Duodenal mucosa (tissue), 2 donors: Measurements from ENCODE around the gene CACNA1D.

Experiments
- H3K27ac ChIP-seq: one replicate; pipeline ENCODE4 v1.7.0; 2013; ENCODE audit warnings: low read depth, low read length
- H3K27me3 ChIP-seq, 2 donors: one replicate each; pipeline ENCODE4 v1.7.0; 2013; ENCODE audit warnings: low read length in 2 of 2, control low read depth in 1 of 2; ENCODE audit not compliant: insufficient read depth in 2 of 2, control insufficient read depth in 1 of 2
- H3K36me3 ChIP-seq, 2 donors: one replicate each; pipeline ENCODE4 v1.7.0; 2013; ENCODE audit warnings: low read length in 2 of 2, control low read depth in 1 of 2; ENCODE audit not compliant: insufficient read depth in 2 of 2, control insufficient read depth in 1 of 2
- H3K4me1 ChIP-seq, 2 donors: one replicate each; pipeline ENCODE4 v1.7.0; 2013; ENCODE audit warnings: low read length in 2 of 2, control low read depth in 1 of 2; ENCODE audit not compliant: insufficient read depth in 2 of 2, control insufficient read depth in 1 of 2
- H3K4me3 ChIP-seq, 2 donors: one replicate each; pipeline ENCODE4 v1.7.0; 2013; ENCODE audit warnings: low read length in 2 of 2, low read depth in 1 of 2
- H3K9ac ChIP-seq, 2 donors: one replicate each; pipeline ENCODE4 v1.7.0; 2013; ENCODE audit warnings: low read length in 2 of 2, low read depth in 1 of 2
- H3K9me3 ChIP-seq, 2 donors: one replicate each; pipeline ENCODE4 v1.7.0; 2013; ENCODE audit warnings: low read length in 2 of 2, control low read depth in 1 of 2; ENCODE audit not compliant: control insufficient read depth in 1 of 2

The CACNA1D gene

GRCh38 chr3:53642211-53642610, 147.8 kb downstream of the CACNA1D start:
- Histone ChIP-seq H3K27ac (no peak overlapping the region), H3K4me1 (no peaks in the 10 kb centered on the region), H3K9ac (no peak overlapping the region), H3K27me3 (no peaks in the 10 kb centered on the region), H3K9me3 (no peaks in the 10 kb centered on the region), H3K4me3 (no peak overlapping the region), H3K36me3 (no peaks in the 10 kb centered on the region)

- Histone ChIP-seq H3K4me1 (no peaks in the 10 kb centered on the region), H3K27me3 (no peaks in the 10 kb centered on the region), H3K4me3 (no peak overlapping the region), H3K27ac (no peak overlapping the region), H3K9me3 (no peaks in the 10 kb centered on the region), H3K9ac (no peak overlapping the region), H3K36me3 (no peaks in the 10 kb centered on the region)
Observed at GRCh38 chr3:53643757-53644156, 149.3 kb downstream of the CACNA1D start.

- Histone ChIP-seq H3K36me3 (no peaks in the 10 kb centered on the region), H3K27ac (no peak overlapping the region), H3K27me3 (no peaks in the 10 kb centered on the region), H3K9me3 (no peaks in the 10 kb centered on the region), H3K4me1 (no peaks in the 10 kb centered on the region), H3K4me3 (no peak overlapping the region), H3K9ac (no peak overlapping the region)
Observed at GRCh38 chr3:53645754-53646153, 151.3 kb downstream of the CACNA1D start.

- Histone ChIP-seq H3K4me1 (no peaks in the 10 kb centered on the region), H3K27ac (no peak overlapping the region), H3K4me3 (no peak overlapping the region), H3K9ac (no peak overlapping the region), H3K36me3 (no peaks in the 10 kb centered on the region), H3K9me3 (no peaks in the 10 kb centered on the region), H3K27me3 (no peaks in the 10 kb centered on the region)
Observed at GRCh38 chr3:53646723-53647122, 152.3 kb downstream of the CACNA1D start.

- H3K27me3 ChIP-seq, result no peaks in the 10 kb centered on the region
- peaks cover 0 to under 1% of the 10 kb centered on the region in 2 donors for H3K9me3 ChIP-seq
- no peak overlapping the region for H3K9ac ChIP-seq
- no peak overlapping the region for H3K4me3 ChIP-seq
- H3K4me1 ChIP-seq, result no peaks in the 10 kb centered on the region
- H3K36me3 ChIP-seq, result peaks cover 0 to 7% of the 10 kb centered on the region in 2 donors
- no peak overlapping the region for H3K27ac ChIP-seq
Observed at GRCh38 chr3:53649816-53650215, 155.4 kb downstream of the CACNA1D start.

- peaks cover 0 to 7% of the 10 kb centered on the region in 2 donors for H3K36me3 ChIP-seq
- H3K9me3 ChIP-seq, result peaks cover 0 to 5% of the 10 kb centered on the region in 2 donors
- H3K9ac ChIP-seq, result no peak overlapping the region
- no peak overlapping the region for H3K4me3 ChIP-seq
- no peaks in the 10 kb centered on the region for H3K4me1 ChIP-seq
- H3K27me3 ChIP-seq, result no peaks in the 10 kb centered on the region
- H3K27ac ChIP-seq, result no peak overlapping the region
Observed at GRCh38 chr3:53650424-53650823, 156.0 kb downstream of the CACNA1D start.

GRCh38 chr3:53650928-53651661, 156.7 kb downstream of the CACNA1D start:
- H3K4me1 ChIP-seq, result no peaks in the 10 kb centered on the region
- no peak overlapping the region for H3K9ac ChIP-seq
- H3K27ac ChIP-seq, result no peak overlapping the region
- peaks cover 0 to 7% of the 10 kb centered on the region in 2 donors for H3K36me3 ChIP-seq
- H3K4me3 ChIP-seq, result no peak overlapping the region
- H3K9me3 ChIP-seq, result peaks cover 0 to 5% of the 10 kb centered on the region in 2 donors
- H3K27me3 ChIP-seq, result no peaks in the 10 kb centered on the region

- H3K36me3 ChIP-seq, result peaks cover 0 to 7% of the 10 kb centered on the region in 2 donors
- no peak overlapping the region for H3K27ac ChIP-seq
- H3K9me3 ChIP-seq, result peaks cover 0 to 5% of the 10 kb centered on the region in 2 donors
- H3K4me3 ChIP-seq, result no peak overlapping the region
- H3K27me3 ChIP-seq, result no peaks in the 10 kb centered on the region
- H3K9ac ChIP-seq, result no peak overlapping the region
- no peaks in the 10 kb centered on the region for H3K4me1 ChIP-seq
Observed at GRCh38 chr3:53651927-53652326, 157.5 kb downstream of the CACNA1D start.

- Histone ChIP-seq H3K36me3 (peaks cover 0 to 3% of the 10 kb centered on the region in 2 donors), H3K4me3 (no peak overlapping the region), H3K27ac (no peak overlapping the region)
Observed at GRCh38 chr3:53657651-53658050, 163.2 kb downstream of the CACNA1D start.

GRCh38 chr3:53658613-53659193, 164.3 kb downstream of the CACNA1D start:
- H3K27ac ChIP-seq, result no peak overlapping the region
- peaks cover 0 to 5% of the 10 kb centered on the region in 2 donors for H3K9me3 ChIP-seq
- H3K9ac ChIP-seq, result no peak overlapping the region
- H3K27me3 ChIP-seq, result no peaks in the 10 kb centered on the region
- H3K36me3 ChIP-seq, result peaks cover 0 to 3% of the 10 kb centered on the region in 2 donors
- H3K4me3 ChIP-seq, result no peak overlapping the region
- peaks cover 5 to 6% of the 10 kb centered on the region in 2 donors for H3K4me1 ChIP-seq

More at GRCh38 chr3:53657651-53658050, 163.2 kb downstream of the CACNA1D start:
- Histone ChIP-seq H3K27me3 (no peaks in the 10 kb centered on the region), H3K4me1 (peaks cover 5 to 6% of the 10 kb centered on the region in 2 donors), H3K9ac (no peak overlapping the region), H3K9me3 (peaks cover 0 to 5% of the 10 kb centered on the region in 2 donors)
